Heart left ventricle (tissue), 16 donors: ENCODE data around the gene MEIOB. TPM values are rescaled to one million over a fixed set of nuclear protein-coding genes. Genes with fewer than 3 reads are reported as not detected.
A peak's percentile ranks its signal among the peaks of the same experiment; 100 is the strongest.

Source experiments
- ATAC-seq, 4 donors: fragments of 200-7000 bp; cut with Tn5 transposase; one replicate each; pipeline ENCODE4 v1.9.1; 2020 to 2022; ENCODE audit warnings: moderate library complexity in 4 of 4, mild to moderate bottlenecking in 3 of 4, moderate number of reproducible peaks in 1 of 4
- DNase-seq, 5 donors: peaks; one replicate each; pipeline ENCODE4 v3.0.0-alpha.2; 2020
- H3K27ac ChIP-seq, 12 donors: fragments of 200-600 bp; sonication (generic) in 4 of 12; one replicate each; pipeline versions ENCODE4 v1.5.0 to v1.8.0; 2016 to 2022; ENCODE audit warnings: mild to moderate bottlenecking in 2 of 12
- H3K27me3 ChIP-seq, 9 donors: fragments of 200-600 bp; sonication (generic) in 2 of 9; one replicate each; pipeline versions ENCODE4 v1.5.1 to v1.8.0; 2016 to 2022; ENCODE audit warnings: mild to moderate bottlenecking in 3 of 9
- H3K36me3 ChIP-seq, 9 donors: fragments of 200-600 bp; sonication (generic) in 2 of 9; one replicate each; pipeline versions ENCODE4 v1.5.0 to v1.8.0; 2018 to 2022; ENCODE audit warnings: mild to moderate bottlenecking in 2 of 9
- H3K4me1 ChIP-seq, 12 donors: fragments of 200-600 bp; sonication (generic) in 4 of 12; one replicate each; pipeline versions ENCODE4 v1.5.0 to v1.8.0; 2016 to 2022; ENCODE audit warnings: mild to moderate bottlenecking in 3 of 12
- H3K4me3 ChIP-seq, 12 donors: fragments of 200-600 bp; sonication (generic) in 4 of 12; one replicate each; pipeline versions ENCODE4 v1.5.0 to v1.8.0; 2017 to 2022; ENCODE audit warnings: mild to moderate bottlenecking in 9 of 12, moderate library complexity in 4 of 12
- H3K9me3 ChIP-seq, 12 donors: fragments of 200-600 bp; sonication (generic) in 4 of 12; one replicate each; pipeline versions ENCODE4 v1.5.0 to v1.8.0; 2016 to 2022; ENCODE audit warnings: mild to moderate bottlenecking in 1 of 12
- POLR2A ChIP-seq, 2 donors: fragments of 450-650 bp; IDR thresholded peaks; one replicate each; pipeline ENCODE4 v1.6.1; 2017; ENCODE audit warnings: antibody characterized with exemption in 2 of 2, mild to moderate bottlenecking in 2 of 2, moderate library complexity in 2 of 2
- WGBS, 4 donors: extraction: QIAGEN DNeasy Blood & Tissue Kit in 2 of 4; methylation state at CpG; one replicate each; pipeline versions ENCODE4 v1.1.5 to v1.1.7; 2013 to 2018; 5-methylcytosine and 5-hydroxymethylcytosine counted together
- intact Hi-C, 10 donors: fragments of 100-400 bp; cut with DNase I; formaldehyde crosslinking; loops; one replicate each; pipeline versions ENCODE4 v1.11.1 to v1.14.2; 2022
- polyA plus RNA-seq, 2 donors: library from polyadenylated mRNA; stranded (reverse); fragments of 200-250 nt; gene quantifications; one replicate each; pipeline ENCODE4 v1.2.3, GENCODE V29; 2013
- total RNA-seq, 9 donors: library from RNA; depleted of rRNA in 2 of 9; stranded (reverse); fragments of >200 nt in 2 of 9; fragmentation: NEBNext Ultra II Directional in 3 of 9; extraction: Animal tissue kit (Norgen Biotek cat#: 25700) in 3 of 9; gene quantifications; one replicate each; pipeline versions ENCODE4 v1.1.0 to v1.2.4, GENCODE V29; 2016 to 2023
- TF ChIP-seq, protein P1 (sequence below), 12 donors: fragments of 200-600 bp; sonication (generic) in 4 of 12; IDR thresholded peaks; one replicate each; pipeline versions ENCODE4 v1.5.0 to v1.8.0; 2018 to 2022; ENCODE audit warnings: antibody characterized with exemption in 12 of 12, mild to moderate bottlenecking in 5 of 12
- donor health status: ischemic (EF 13 %, LVEDD 7.1; RV severe dilation, severe dysfunction).
- donor health status: healthy with polysubstance abuse.
- donor health status: DM: no; HTN: yes; CAD: no.
- donor health status: DM: no; HTN: no; CAD: no.
- donor health status: ischemic (EF 25% LVEDD 6.9; RV normal size, moderate dysfunction).
- donor health status: ischemic (EF 25% LVEDD 5.7; RV mildly dilated, moderate dysfunction).
- donor health status: healthy.
- donor health status: DM: yes; HTN: yes; CAD: no.
- donor health status: ischemic (EF 35%, LVEDD 5.7; RV mildly dilated, moderate dysfunction).
- donor health status: nonischemic (EF 11% LVEDD 7.7; RV severe dilation, severe dysfunction).
- donor health status: DM: yes; HTN: yes; CAD: no.
- donor health status: PGD.
- donor health status: ischemic (EF 29% LVEDD 5.4; RV normal size, mild dysfunction).
- donor health status: nonischemic (EF 23%, LVEDD 6.1; RV moderate dilation, normal function).

MEIOB gene
- total and polyA plus RNA-seq, 11 donors: not detected

DNA sequence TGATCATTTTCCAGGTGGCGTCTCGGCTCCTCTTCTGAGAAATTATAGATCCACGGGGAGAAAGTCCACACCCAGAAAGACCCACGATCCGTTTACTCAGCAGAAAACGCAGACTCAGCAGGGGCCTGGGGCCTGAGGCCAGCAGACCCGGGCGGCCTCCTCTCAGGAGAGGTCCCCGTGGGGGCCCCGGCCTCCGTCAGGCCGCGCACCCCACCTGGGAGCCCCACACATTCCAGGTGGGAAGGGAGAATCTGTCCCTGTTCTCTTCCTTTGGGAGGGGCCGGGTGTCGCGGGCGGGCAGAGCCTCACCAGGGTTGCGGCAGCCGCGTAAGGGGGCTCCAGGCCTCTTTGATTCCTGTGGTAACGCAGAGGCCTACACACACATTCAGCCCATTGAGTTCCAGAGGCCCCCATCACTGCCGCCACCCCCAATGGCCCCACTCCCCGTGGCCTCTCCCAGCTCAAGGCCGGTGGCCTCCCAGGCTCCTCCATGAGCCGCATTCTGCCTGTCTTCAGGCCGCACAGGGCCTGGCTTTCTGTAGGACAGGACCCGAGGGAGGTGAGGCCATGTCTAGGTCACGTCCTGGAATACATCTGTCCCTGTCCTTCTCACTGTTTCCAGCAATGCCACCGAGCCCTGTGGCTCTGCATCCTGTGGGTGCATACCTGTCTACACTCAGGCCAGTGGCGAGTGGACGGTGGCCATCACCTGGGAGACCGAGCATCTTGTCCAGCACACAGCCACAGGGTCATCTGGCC, 76.9 kb downstream of the MEIOB start:
- Histone ChIP-seq H3K4me1 (no peaks in the 10 kb centered on the region), H3K27me3 (no peaks in the 10 kb centered on the region), H3K9me3 (peaks cover 0 to 7% (median 0%) of the 10 kb centered on the region in 12 donors), H3K4me3 (no peak overlapping the region), H3K27ac (no peak overlapping the region), H3K36me3 (peaks cover 0 to 17% (median 0%) of the 10 kb centered on the region in 9 donors)
- DNase-seq (peak in 1 of 5 donors; percentile 22), ATAC-seq (no peak)
- TF ChIP-seq POLR2A (IDR thresholded peaks at IDR 0.05): no peak
- TF ChIP-seq, protein P1, sequence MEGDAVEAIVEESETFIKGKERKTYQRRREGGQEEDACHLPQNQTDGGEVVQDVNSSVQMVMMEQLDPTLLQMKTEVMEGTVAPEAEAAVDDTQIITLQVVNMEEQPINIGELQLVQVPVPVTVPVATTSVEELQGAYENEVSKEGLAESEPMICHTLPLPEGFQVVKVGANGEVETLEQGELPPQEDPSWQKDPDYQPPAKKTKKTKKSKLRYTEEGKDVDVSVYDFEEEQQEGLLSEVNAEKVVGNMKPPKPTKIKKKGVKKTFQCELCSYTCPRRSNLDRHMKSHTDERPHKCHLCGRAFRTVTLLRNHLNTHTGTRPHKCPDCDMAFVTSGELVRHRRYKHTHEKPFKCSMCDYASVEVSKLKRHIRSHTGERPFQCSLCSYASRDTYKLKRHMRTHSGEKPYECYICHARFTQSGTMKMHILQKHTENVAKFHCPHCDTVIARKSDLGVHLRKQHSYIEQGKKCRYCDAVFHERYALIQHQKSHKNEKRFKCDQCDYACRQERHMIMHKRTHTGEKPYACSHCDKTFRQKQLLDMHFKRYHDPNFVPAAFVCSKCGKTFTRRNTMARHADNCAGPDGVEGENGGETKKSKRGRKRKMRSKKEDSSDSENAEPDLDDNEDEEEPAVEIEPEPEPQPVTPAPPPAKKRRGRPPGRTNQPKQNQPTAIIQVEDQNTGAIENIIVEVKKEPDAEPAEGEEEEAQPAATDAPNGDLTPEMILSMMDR (IDR thresholded peaks at IDR 0.05): no peak
- intact Hi-C loops: no loop called here
- WGBS, 4 donors: 84 to 89% (median 87%) methylated on average over 14 to 32 of the region's 32 CpGs

DNA sequence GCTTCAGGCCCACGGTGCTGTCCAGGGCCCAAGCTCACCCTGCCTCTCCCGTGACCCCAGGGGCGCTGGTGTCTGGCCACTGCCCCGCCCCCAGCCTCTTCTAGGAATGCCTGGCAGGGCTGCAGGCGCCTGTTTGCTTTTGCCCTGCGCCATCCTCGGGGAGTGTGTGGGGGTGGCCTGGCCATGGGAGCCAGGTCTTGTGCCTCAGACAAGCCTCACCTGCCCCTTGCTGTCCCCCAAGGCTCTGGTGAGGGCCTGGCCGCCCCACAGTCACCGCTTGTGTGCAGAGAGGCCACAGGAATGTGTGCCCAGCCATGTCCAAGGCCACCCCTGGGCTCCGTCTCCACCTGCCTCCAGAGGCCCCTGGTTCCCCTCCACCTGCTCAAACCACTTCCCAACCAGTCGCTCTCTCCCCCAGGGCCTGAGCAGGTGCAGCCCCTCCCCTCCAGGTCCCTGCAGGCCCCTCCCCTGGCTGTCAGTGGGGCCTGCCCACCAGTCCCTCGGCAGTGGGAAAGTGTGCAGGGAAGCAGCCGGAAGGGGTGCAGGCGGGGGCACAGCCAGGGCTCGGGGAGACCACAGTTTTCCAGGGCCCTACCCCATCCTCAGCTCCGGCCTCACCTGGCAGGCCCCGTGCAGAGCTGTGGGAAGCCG, 77.6 kb downstream of the MEIOB start:
- H3K27me3 ChIP-seq: no peaks in the 10 kb centered on the region
- H3K4me1 ChIP-seq: no peaks in the 10 kb centered on the region
- peak in 4 of 5 donors; percentile 7 to 26 (median 22) for DNase-seq
- peaks cover 0 to 23% (median 3%) of the 10 kb centered on the region in 9 donors for H3K36me3 ChIP-seq
- no peak overlapping the region for H3K27ac ChIP-seq
- ATAC-seq: peak in 1 of 4 donors; percentile 21
- peaks cover 0 to 7% (median 0%) of the 10 kb centered on the region in 12 donors for H3K9me3 ChIP-seq
- intact Hi-C loops: no loop called here
- TF ChIP-seq, protein P1 (IDR thresholded peaks at IDR 0.05): no peak
- TF ChIP-seq POLR2A (IDR thresholded peaks at IDR 0.05): no peak
- 56 to 87% (median 65%) methylated on average over 6 to 18 of the region's 18 CpGs for WGBS, 4 donors
- H3K4me3 ChIP-seq: no peak overlapping the region

DNA sequence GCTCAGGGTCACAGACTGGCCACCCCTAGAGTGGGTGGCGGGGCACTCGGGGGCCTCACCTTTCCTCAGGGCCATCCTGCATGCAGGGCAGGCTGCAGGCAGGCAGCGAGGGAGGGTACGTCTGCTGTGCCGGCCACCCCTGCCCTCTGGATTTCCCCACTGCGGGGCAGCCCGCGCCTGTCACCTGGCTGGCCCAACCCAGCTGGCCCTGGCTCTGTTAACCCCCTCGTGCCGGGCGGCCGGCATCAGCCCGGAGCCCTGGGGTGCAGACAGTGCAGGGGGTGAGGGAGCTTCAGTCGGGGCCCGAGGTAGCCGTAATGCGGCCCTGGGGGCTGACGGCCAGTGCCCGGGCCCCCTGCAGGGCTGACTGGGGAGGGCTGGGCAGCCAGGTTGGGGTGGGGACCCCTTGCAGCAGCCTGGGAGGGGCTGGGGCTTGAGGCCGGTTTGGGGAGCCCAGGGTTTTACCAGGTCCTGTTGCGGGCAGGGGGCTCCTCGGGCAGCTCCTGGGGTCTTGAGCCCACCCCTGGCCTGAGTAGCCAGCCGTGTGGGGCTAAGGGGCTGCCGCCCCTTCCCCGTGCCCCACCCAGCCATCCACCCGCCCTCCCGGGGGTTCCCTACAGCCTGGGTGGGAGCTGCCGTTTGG, 78.3 kb downstream of the MEIOB start, which contains the start of gene IGFALS:
IGFALS (minus strand) TSS at position 128 of the 643 bp plus-strand sequence; CDS start at position 75, 53 bp downstream.
- ATAC-seq: peak in 1 of 4 donors; percentile 16
- DNase-seq: no peak
- peaks cover 0 to 30% (median 9%) of the 10 kb centered on the region in 9 donors for H3K36me3 ChIP-seq
- H3K27ac ChIP-seq: no peak within 1 kb of the TSS
- no peak within 1 kb of the TSS for H3K4me3 ChIP-seq
- WGBS, 4 donors: 43 to 67% (median 60%) methylated on average over 9 to 28 of the region's 28 CpGs
- intact Hi-C loops: no loop called here
- H3K9me3 ChIP-seq: peaks cover 0 to 7% (median 0%) of the 10 kb centered on the region in 12 donors
- no peaks in the 10 kb centered on the region for H3K4me1 ChIP-seq
- H3K27me3 ChIP-seq: no peaks in the 10 kb centered on the region
- TF ChIP-seq, protein P1 (IDR thresholded peaks at IDR 0.05): no peak
- no peak for TF ChIP-seq POLR2A (IDR thresholded peaks at IDR 0.05)
